ENCODE results near the gene GRM4.

Gene GRM4

GRCh38 chr6:34092631-34093030 lies 53.3 kb downstream of the GRM4 start:
- no peak for DNase-seq (ENCODE audit: low spot score)
- no peak for TF ChIP-seq CTCF (IDR thresholded peaks at IDR 0.05)

GRCh38 chr6:34090935-34091334 lies 55.0 kb downstream of the GRM4 start:
- H3K27ac ChIP-seq = no peak overlapping the region
- no peak overlapping the region for H3K4me3 ChIP-seq
- no peak for TF ChIP-seq CTCF (IDR thresholded peaks at IDR 0.05)
- no peak for DNase-seq (ENCODE audit: low spot score)

More at GRCh38 chr6:34092631-34093030, 53.3 kb downstream of the GRM4 start:
- H3K4me3 ChIP-seq = no peak overlapping the region
- H3K27ac ChIP-seq = no peak overlapping the region

- DNase-seq (ENCODE audit: low spot score) = no peak
- no peak for TF ChIP-seq CTCF (IDR thresholded peaks at IDR 0.05)
- H3K27ac ChIP-seq = no peak overlapping the region
Observed at GRCh38 chr6:34090529-34090928, 55.4 kb downstream of the GRM4 start.

GRCh38 chr6:34086558-34086957 lies 59.3 kb downstream of the GRM4 start:
- no peak overlapping the region for H3K27ac ChIP-seq
- no peak for TF ChIP-seq CTCF (IDR thresholded peaks at IDR 0.05)
- H3K4me3 ChIP-seq = no peak overlapping the region
- no peak for DNase-seq (ENCODE audit: low spot score)

More at GRCh38 chr6:34090529-34090928, 55.4 kb downstream of the GRM4 start:
- no peak overlapping the region for H3K4me3 ChIP-seq

GRCh38 chr6:34085453-34086170 lies 60.3 kb downstream of the GRM4 start:
- no peak for TF ChIP-seq CTCF (IDR thresholded peaks at IDR 0.05)
- Histone ChIP-seq H3K27ac (no peak overlapping the region), H3K4me3 (no peak overlapping the region)
- DNase-seq (ENCODE audit: low spot score) = no peak

GRCh38 chr6:34084591-34085290 lies 61.1 kb downstream of the GRM4 start:
- no peak overlapping the region for H3K27ac ChIP-seq
- H3K4me3 ChIP-seq = no peak overlapping the region
- TF ChIP-seq CTCF (IDR thresholded peaks at IDR 0.05) = no peak
- DNase-seq (ENCODE audit: low spot score) = no peak

All from coronary artery (tissue), 2 donors.